Ureter (tissue), 1 donor: Measurements from ENCODE around the gene PAK1. TPM values are rescaled to one million over a fixed set of nuclear protein-coding genes. Genes with fewer than 3 reads are reported as not detected.

Experiments used
- DNase-seq: peaks from one replicate; pipeline ENCODE4 v3.0.0-alpha.2; 2020; ENCODE audit warnings: low spot score
- total RNA-seq: library from RNA; stranded (reverse); gene quantifications from one replicate; pipeline ENCODE4 v1.2.4, GENCODE V29; 2023
- donor health status: DM: yes; HTN: yes; CAD: no.

The PAK1 gene
- total RNA-seq, 1 donor from 2014 or later: 56.7 TPM

DNA sequence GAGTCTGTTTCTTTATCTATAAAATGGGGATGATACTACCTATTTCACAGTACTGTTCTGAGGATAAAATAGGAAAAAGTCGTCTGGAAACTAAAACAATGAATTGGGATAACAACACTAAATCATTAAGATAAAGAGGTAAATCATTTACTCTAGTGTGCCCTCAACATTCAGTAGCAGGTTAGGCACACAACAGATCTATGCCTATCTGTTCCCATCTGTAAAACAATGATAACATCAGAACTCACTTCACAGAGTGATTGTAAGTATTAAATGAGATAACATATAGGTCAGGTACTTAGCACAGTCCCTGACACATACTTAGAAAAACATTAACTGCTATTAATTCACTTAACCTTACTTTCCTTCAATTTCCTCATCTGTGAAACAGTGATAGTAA is 36.9 kb downstream of the PAK1 start:
- DNase-seq: no peak

DNA sequence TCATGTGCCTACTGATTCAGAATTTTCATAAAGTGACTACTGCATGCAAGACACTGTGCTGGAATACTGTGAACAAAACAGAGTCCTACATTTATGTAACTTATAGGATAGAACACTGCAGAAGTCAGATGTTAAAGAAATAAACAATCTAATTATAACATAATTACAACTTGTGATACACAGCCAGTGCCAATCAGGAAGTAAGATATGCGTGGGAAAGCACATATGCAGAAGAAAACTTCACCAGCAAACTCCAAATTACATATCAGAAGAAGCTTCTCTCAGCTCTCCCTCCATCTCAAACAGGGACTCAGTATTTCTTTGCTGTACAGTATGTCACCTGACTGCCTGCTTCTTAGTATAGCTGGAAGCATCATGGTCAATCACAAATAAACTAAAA is 37.4 kb downstream of the PAK1 start:
- no peak for DNase-seq

DNA sequence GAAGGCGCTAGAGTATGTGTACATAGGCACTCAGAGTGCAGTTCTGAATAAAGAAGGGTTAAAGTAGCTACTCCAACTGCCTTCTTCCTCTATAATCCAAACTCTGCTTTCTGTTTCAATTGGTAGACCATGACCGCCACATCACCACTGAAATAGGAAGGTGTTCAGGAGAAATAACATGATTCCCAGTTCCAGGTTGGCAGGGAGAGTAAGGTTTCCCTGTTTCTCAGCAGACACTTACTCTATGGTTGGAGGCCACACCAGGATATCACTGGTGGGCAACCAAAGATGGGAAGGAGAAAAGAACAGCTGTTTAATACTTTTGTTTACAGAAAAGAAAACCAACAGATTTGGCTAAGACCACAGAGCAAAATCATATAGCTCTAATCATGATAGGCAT is 37.9 kb downstream of the PAK1 start:
- DNase-seq: no peak

DNA sequence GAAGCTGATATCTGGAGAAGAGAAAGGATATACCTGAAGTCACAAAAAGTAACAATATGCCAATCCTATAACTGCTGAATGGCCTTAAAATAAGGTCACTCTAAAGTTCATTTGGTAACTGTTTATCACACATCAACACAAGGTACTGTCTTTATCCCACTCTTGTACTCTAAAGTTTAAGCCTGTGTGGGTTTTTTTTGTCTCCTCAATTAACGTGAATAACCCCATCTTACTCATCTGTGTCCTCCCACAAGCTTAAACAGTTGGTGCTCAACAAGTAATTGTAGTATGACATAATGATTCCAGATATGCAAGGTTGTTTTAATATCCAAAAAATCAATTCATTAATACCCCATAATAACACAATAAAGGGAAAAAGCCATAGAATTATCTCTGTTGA is 42.1 kb downstream of the PAK1 start:
- no peak for DNase-seq

DNA sequence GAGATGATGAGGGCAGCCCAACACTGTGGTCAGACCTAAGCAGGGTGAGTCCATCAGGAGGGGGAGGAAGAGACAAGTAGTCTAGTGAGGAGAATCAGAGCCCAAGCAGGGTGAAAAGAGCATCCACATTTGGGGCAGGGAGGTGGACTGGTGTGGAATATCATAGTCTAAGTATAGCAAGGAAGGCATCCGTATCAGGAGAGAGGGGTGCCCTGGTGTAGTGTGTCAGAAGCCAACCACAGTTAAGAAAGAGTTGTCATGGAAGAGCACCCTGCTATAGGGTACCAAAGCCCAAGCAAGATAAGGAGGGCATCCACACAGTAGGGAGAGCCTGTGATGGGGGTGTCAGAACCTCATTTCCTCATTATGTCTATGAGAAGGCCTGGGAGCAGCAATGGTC is 45.3 kb downstream of the PAK1 start:
- no peak for DNase-seq

DNA sequence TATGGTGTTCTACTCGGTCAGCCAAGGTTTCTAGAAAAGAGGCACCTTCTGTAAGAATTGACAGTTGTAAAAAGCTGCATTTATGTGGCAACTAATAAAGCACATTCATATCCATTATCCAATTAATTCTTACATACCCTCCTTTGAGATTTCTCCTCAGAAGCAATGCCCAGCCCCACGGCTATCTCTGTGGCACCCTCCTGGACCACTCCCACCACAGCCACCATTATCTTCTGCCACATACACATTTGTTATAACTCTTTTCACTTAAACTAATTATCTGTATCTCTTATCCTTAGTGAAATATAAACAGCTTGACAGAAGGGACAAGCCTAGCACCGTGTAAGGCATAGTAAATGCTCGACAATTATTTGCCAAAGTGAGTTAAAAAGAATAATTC is 48.5 kb downstream of the PAK1 start:
- DNase-seq: no peak

DNA sequence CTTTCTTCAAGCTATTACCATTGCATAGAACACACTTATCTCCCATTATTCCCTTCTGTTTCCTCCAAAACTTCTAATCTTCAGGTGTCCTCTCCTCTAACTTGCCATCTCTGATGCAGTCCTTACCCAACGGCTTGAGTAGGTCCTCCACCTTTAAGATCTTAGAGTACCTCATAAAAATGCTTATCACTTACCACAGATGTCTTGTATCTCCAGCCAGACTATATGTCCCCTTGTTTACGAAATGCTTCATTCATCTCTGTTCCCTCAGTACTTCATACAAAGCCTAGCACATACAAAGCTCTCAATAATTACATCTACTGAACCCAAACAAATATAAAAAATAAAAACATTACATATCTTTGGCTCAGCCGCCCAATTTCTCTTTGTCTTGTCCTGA is 49.2 kb downstream of the PAK1 start:
- DNase-seq: no peak

DNA sequence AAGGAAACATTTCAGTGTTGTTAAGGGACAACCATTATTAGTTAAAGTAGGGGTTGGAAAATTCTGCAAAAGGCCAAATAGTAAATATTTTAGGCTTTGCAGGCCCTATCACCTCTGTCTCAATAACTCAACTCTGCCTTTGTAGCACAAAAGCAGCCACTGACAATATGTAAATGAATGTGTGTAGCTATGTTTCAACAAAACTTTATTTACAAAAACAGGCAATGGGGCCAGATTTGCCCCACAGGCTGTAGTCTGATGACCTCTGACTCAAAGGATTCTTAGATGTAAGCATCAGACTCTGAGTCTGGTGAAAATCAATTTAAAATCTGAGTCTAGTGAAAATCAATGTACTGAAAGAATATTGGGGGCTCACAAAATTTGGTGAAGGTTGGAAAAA is 50.3 kb downstream of the PAK1 start:
- DNase-seq: no peak

DNA sequence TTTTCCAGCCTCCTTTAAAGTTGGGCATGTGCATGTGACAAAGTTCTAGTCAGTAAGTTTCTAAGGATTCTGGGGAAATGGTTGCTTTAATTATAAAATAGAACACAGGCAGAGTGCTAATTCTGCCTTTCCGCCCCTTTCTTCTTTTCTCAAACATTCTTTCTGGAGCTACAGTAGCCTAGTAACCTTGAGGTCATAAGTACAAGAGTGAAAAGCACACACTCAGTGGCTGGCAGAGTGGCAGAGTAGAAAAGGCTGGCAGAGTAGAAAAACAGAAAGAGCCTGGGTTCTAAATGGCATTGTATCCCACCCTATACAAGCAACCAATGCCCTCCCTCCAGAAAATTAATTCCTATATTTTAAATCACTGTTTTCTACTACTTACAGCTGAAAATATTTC is 51.2 kb downstream of the PAK1 start:
- DNase-seq: no peak

DNA sequence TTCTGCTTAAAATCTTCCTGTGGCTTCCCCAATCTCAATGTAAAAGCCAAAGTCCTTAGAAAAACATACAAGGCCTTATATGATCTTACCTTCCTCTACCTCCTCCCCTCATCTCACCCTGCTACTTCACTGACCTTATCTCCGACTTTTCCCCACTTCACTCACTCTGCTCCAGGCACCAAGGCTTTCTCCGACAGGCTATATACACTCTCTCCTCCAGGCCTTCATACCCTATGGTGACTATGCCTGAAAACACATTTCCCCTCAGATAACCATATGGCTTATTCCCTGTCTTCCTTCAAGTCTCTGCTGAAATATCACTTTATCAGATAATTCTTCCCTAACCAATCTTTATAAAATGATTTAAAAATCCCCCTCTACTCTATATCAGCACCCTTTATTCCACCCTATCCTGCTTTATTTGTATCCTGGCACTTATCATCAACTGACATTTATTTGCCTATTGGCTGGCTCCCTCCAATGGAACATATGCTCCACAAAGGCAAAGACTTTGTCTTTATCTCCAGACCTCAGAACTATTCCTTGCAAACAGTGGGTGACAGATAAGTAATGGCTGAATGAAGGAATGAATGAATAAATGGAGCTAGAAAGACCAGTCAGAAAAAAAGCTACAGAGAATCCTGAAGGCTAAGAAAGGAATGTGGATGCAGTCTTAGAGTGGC is 52.7 kb downstream of the PAK1 start:
- no peak for DNase-seq

DNA sequence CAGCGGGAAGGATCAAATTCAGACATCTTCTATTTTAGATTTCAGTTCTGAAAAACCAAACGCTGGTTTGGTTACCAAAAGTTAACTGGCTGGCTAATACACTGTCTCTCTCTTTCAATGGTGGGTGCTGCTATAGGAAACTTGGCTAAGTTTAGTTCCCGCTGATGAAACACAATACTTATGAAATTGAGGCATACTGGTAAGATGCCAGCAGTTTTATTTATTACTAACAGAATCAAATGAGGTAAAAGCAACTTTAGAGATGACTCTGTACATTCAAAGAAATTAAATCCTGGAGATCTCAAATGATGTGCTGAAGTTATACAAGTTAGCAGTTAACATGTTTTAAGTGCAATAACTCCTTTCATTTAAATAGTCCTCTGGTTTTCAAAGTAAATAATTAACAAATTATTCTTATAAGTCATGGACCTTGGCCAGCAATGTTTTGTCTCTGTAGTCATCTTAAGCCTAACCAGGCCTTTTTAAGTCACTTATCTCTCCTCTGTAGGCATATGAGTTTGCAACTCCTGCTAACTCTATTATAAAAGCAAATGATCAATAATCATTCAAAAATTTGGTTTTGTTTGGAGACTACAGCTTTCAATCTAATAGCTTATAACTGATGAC is 54.8 kb downstream of the PAK1 start:
- DNase-seq: no peak

DNA sequence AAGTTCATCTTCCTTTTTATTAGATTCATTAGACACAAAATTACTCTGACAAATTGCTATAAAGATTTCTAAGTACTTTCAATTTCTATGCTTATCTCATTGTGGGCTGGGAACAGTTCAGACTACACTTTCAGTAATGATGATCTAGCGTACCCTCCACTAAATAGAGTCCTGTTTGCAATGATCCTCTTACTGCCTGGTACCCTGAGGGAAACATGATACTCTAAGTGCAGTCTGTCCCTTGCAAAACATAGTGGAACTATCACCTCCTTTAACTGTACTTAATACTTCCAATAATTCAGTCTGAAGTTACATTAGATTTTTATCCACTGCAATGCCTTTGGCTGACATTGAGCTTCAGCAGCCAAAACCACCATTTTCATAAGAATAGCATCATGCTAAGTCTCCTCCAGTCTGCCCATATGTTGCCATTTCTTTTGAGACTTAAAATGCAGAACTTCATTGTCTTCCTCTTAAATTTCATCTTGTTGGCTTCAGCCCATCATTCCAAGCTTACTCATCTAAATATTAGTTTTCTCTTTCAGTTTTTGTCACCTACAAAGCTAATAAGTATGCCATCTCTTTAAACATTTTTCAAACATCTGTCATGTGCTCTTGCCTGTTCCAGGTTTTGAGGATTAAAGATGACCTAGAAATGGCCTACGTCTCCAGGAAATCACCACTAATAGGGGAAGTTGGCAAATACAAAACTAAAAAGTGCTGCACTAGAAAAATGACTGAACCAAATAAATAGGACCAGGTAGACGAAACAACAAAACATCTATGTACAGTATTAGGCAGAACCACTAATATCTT is 55.5 kb downstream of the PAK1 start:
- no peak for DNase-seq

DNA sequence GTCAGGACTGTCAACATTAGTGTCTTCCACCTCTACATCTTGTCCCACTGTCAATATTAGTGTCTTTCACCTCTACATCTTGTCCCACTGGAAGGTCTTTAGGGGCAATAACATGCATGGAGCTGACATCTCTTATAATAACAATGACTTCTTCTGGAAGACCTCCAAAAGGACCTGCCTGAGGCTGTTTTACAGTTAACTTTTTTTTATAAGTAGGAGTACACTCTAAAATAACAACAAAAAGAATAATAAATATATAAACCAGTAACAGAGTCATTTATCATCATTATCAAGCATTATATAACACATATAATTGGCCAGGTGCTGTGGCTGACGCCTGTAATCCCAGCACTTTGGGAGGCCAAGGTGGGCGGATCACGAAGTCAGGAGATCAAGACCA is 57.5 kb downstream of the PAK1 start:
- no peak for DNase-seq

DNA sequence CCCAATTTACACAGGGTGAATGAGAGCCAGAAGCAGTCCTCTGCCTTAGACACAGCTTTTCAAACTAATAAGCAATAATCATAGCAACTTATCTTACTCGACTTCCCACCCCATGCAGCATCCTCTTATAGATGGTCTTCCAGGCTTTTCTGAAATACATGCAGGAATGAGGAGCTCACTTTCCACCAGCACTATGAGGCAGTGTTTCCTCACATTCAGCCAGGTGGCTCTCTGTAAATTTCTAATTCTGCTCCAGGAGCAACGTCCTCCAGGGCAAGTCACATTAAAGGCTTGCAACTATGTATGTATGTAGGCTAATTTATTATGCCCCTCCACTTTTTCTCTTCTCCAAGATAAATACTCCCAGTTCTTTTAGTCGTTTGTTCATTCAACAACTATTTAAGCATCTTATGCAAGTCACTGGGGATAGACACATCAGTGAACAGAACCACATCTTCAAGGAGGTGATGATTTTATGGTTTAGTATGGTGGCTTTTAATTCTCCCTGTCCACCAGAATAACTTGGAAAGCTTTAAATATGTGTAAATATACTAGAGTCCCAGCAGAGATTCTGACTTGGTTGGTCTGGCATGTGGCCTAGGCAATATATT is 59.9 kb downstream of the PAK1 start:
- no peak for DNase-seq

DNA sequence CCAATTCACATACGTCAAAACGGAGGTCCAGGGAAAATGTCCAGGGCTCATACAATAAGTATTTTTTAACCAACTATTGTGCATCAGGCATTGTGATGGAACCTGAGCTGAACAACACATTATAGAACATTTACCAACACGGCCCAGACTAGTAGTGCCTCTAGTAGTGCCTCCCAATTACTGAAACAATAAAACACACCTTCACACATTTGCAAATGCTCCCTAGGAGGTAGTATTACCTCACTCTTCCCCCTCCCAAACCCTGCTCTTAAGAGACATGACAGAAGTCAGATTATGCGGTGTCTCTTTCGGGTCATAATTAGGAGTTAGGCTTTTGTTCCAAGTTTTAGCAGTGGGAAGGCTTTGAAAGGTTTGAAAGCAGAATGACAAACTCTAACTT is 61.1 kb downstream of the PAK1 start:
- no peak for DNase-seq

DNA sequence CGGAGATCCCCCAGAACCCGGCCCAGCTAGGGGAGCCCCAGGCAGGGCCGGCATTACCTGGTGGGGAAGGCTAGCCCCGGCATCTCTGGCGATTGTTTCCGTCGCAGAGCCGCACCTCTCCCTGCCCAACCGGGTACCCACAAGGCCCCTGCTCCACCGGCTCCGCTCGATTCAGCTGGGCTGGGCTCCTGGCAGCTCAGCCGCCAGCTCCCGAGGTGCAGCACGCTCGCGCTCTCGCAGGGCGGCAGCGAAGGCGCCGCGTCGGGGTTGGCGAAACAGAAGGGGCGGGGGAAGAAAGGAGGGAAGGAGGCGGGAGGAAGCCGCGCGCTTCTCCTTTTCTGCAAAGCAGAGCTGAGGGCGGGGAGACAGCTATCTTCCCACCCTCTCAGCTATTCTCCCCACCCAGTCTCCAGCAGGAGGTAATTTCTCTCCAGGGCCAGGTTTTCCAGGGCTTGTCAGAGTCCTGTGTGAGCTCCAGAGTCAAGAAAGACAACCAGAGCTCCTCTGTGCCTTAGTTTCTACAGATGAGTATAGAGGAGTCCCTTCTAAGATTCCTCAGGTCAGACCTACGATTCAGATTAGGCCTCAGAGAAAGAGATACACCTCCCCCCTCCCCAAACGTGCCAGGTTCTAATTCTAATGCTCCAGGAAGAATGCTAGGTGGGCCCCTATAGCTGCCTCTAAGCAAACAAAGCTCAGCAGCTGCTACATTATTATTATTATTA is 62.0 kb downstream of the PAK1 start:
- peak; percentile 89 for DNase-seq

DNA sequence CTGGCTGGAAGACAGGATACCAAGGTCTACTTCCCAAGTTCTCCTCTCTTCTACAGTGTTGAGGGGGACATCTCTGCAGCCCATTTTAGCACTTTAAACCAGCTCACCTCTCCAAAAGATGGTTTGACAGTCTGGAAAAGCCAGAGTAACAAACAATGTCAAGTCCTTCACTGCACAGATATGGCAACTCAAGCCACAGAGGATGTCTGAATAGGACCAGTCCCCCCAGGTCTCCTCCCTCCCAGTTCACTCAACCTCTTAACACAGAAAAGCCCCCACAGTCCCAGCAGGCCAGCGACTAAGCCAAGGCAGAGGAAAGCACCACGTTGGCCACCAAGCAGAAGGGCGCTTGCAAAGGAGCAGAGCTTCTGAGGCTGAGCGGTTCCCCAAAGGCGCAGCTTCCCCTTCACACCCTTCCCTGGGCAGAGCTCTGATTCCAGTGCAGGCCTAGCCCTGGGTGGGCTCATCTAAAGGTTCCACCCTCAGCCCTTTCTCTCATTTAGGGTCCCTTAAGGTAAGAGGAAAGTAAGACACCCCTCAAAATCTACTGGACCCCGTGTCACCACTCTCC is 62.7 kb downstream of the PAK1 start:
- DNase-seq: peak; percentile 45

DNA sequence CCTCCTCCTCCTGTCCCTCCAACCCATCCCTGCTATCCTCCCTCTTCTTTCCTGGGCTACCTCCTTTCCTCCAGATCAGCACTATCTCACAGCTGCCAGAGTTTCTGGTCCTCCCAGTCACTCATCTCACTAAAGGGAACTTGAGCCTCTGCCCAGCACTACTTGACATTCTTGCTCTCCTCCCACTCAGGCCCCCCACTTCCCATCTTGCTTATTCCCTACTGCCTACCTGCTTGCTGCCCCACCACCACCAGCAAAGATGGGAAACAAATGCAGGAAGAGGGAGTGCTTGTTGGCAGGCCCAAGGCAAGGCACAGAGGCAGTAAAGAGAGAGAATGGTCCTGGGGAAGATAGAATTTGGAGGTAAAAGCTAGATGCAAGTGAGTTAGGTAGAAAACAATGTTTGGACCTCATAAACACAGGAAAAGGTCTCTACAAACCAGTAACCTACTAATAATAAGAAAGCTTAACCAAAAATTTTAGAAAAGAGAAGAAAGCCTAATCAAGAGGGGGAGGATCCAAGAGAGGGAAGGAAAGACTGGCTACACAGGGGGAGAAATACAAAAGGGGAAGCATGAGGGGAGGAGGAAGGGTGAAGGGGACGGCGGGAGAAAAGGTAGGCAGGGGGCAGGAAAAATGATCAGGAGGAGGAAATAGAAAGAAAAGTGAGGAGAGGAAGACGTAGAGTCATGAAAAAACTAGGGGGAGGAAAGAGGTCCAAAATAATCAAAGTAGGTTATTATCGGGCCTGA is 63.6 kb downstream of the PAK1 start:
- no peak for DNase-seq

DNA sequence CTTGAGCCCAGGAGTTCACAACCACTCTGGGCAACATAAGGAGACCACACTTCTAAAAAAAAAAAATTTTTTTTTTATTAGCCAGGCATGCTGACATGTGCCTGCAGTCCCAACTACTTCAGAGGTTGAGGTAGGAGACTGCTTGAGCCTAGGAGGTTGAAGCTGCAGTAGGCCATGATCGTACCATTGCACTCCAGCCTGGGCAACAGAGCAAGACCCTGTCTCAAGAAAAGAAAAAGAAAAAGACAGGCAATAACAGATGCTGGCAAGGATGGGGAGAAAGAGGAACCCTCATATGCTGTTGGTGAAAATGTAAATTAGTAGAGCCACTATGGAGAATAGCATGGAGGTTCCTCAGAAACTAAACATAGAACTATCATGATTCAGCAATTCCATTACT is 64.8 kb downstream of the PAK1 start:
- no peak for DNase-seq

DNA sequence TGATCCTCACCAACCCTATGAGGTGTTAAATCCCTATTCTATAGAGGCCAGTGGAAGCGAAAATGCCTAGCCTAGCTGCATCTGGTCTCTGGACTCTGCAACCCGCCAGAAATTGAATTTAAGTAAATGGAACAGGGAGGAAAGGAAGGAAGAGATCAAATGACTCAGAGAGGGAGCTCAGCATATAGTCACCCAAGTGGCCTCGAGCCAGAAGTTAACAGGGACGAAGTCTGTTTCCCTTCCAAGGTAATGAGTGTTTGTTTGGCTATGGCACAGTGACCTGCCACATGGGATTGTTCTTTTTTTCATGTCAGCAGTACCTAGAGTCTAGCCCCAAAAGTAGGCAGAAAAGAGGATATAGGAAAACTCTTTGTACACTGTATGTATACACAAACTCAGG is 66.3 kb downstream of the PAK1 start:
- DNase-seq: peak; percentile 50

DNA sequence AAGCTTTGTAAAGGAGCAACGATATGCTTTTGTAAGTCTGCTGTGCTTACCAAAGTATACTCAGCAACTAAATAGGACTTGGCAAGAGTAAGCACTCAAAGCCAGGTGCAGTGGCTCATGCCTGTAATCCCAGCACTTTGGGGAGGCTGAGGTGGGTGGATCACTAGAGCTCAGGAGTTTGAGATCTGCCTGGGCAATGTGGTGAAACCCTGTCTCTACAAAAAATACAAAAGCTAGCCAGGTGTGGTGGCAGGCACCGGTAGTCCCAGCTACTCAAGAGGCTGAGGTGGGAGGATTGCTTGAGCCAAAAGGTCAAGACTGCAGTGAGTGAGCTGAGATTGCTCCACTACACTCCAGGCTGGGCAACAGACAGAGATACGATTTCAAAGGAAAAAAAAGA is 67.5 kb downstream of the PAK1 start:
- no peak for DNase-seq
